ENCODE data around the gene GPR157.
"Not testable (repeated sequence)": the region's sequence is repeated elsewhere in the genome, so short reads cannot be mapped to it uniquely, and the experiment has no call there.

Gene GPR157

DNA sequence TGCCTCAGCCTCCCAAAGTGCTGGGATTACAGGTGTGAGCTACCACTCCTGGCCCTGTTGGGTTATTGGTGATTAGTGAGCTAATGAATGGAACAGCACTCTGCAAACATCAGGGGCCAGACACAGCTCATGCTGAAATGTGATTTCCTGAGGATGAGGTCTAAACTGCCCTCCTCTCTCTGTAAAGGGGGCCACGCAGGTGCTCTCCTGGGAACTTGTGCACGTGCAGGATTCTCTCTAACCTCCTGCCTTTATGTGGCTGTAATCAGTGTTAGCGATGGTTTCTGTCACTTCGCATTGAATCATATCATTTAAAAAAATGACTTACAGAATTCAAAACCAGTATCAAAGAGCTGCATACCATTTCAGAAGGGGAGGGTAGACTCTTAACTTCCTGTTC lies 3.6 kb downstream of the GPR157 start:
- DNase-seq (ENCODE audit: extremely low read depth, low read depth): no peak
- TF ChIP-seq, protein P1, sequence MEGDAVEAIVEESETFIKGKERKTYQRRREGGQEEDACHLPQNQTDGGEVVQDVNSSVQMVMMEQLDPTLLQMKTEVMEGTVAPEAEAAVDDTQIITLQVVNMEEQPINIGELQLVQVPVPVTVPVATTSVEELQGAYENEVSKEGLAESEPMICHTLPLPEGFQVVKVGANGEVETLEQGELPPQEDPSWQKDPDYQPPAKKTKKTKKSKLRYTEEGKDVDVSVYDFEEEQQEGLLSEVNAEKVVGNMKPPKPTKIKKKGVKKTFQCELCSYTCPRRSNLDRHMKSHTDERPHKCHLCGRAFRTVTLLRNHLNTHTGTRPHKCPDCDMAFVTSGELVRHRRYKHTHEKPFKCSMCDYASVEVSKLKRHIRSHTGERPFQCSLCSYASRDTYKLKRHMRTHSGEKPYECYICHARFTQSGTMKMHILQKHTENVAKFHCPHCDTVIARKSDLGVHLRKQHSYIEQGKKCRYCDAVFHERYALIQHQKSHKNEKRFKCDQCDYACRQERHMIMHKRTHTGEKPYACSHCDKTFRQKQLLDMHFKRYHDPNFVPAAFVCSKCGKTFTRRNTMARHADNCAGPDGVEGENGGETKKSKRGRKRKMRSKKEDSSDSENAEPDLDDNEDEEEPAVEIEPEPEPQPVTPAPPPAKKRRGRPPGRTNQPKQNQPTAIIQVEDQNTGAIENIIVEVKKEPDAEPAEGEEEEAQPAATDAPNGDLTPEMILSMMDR (IDR thresholded peaks at IDR 0.05; ENCODE audit: low read depth, low read length, missing control alignments): no peak
- no peak overlapping the region for H3K4me3 ChIP-seq (replicated peaks; ENCODE audit: low read depth, low read length)

DNA sequence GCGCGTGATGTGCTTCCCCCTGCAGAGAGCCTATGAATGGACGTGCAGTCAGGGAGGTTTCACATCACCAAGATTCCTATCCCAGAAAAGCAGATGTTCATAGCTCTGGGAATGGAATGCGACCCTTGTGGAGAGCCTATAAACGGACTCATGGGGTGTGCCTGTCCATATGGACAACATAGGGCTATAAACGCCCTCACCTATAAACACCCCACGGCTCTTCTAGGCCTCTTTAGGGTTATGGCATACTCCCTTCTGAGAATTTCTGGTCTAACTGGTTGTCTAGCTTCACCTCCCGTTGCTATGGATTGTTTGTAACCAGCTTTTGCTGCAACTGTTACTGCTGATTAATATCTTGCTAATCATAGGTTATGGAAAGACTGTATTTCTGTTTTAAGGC lies 4.5 kb downstream of the GPR157 start:
- not testable (repeated sequence) for H3K4me3 ChIP-seq (replicated peaks; ENCODE audit: low read depth, low read length); DNase-seq (ENCODE audit: extremely low read depth, low read depth)

DNA sequence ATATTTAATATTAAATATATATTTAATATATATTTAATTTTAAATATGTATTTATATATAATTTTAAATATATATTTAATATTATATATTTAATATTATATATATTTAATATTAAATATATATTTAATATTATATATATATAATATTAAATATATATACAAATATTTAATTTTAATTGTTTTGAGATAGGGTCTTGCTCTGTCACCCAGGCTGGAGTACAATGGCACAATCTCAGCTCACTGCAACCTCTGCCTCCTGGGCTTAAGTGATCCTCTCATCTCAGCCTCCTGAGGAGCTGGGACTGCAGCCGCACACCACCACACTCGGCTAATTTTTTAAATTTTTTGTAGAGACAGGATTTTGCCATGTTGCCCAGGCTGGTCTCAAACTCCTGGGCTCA lies 5.2 kb downstream of the GPR157 start:
- DNase-seq (ENCODE audit: extremely low read depth, low read depth); H3K4me3 ChIP-seq (replicated peaks; ENCODE audit: low read depth, low read length): not testable (repeated sequence)

DNA sequence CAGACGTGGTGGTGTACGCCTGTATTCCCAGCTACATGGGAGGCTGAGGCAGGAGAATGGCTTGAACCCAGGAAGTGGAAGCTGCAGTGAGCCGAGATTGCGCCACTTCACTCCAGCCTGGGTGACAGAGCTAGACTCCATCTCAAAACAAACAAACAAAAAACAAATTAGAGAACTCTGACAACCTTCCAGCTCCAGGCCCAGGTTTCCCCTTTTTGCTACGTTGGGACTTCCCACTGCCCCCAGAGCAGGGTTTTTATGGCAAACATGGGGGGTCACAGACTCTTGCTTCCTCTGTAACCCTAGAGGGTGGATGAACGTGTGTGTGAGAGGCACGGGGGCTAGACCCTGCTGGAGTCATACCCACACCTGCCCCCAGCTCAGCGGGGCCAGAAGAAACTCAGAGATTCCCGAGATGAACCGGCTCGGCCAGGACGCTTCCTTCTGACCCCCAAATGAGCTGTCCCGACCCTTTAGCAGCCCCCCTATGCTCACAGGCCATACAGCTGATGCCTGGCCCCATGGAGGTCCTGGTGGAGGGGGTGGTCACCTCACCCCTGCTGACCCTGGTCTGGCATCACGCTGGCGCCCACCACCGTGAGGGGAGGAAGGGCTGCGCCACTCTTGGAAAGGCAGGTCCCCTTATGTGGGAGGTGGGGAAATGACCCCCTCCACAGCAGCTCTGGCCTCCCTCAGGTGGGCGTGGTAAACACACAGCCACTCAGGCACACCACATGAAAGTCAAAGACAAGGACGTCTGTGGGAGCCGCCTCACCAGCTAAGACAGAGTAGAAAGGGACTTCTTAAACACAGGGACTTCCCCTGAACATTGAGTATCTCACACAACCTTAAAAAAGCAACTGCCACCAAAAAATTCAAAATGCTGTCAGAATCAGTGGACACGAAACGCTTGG lies 7.1 kb downstream of the GPR157 start:
- DNase-seq (ENCODE audit: extremely low read depth, low read depth): no peak
- TF ChIP-seq, protein P1 (IDR thresholded peaks at IDR 0.05; ENCODE audit: low read depth, low read length, missing control alignments): no peak
- no peak overlapping the region for H3K4me3 ChIP-seq (replicated peaks; ENCODE audit: low read depth, low read length)

DNA sequence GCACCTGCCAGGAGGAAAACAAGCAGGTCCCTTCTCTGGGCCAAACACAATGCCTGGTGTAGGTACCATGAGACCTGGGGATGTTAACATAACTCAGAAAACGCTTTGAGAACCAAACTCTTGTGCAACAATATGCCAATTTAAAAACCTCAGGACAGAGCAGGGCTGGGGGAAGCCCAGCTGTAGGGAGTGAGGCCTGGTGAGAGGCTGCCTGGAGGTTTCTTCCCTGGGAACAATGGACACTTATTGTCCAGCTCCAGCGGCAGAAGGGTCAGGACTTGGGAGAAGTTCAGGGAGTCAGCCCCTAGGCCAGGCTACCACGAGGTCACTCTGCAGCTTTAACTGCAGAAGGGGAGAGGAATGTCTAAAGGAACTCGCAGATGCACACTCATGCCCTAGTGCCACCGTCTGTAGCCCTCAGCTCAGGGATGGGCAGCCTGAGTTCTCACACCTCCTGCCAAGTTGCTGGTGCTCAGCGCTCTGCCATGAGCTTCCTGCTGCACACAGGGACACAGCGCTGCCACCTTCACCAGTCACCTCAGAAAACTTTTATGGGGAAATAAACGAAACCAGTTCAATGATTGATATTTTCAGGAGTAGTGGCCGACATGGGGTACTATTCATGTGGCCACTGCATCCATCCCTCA lies 8.5 kb downstream of the GPR157 start:
- H3K4me3 ChIP-seq (replicated peaks; ENCODE audit: low read depth, low read length): no peak overlapping the region
- TF ChIP-seq, protein P1 (IDR thresholded peaks at IDR 0.05; ENCODE audit: low read depth, low read length, missing control alignments): no peak
- DNase-seq (ENCODE audit: extremely low read depth, low read depth): no peak

DNA sequence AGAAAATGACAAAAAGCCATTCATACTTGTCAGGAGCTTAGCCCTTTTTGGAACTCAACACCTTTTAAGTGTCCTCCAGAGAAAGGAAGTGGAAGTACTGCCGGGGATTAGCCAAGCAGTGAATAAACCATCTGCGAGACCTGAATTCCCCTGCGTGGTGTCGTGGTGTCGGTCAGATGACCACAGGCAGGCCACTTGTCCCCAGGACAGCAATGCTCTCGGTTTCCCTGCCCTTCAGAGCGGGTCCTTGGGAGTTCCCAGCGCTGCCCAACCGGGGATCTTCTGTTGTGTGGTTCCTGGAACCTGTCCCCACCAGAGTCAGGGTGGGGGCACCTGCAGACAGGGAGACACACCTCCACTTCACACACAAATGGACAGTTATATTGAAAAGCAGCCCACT lies 9.2 kb downstream of the GPR157 start:
- no peak overlapping the region for H3K4me3 ChIP-seq (replicated peaks; ENCODE audit: low read depth, low read length)
- TF ChIP-seq, protein P1 (IDR thresholded peaks at IDR 0.05; ENCODE audit: low read depth, low read length, missing control alignments): no peak
- DNase-seq (ENCODE audit: extremely low read depth, low read depth): no peak

DNA sequence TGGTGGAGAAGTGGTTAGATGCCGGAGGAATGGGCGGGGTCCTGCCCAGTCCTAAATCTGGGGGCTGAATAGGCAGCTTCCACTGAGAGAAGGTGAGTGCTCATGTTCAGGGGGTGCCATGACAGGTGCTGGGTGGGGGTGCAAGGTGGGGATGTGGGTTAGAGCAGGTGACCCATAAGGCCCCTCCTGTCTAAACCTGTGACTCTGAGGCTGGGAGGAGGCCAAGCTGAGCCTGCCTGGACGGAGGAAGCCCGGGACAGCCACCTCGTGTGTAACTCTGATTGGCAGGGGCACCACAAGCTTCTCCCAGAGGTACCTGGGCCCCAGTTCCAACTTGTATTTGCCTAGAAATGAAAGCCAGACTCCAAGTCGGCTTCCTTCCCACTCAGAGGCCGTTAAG lies 10.7 kb downstream of the GPR157 start:
- no peak overlapping the region for H3K4me3 ChIP-seq (replicated peaks; ENCODE audit: low read depth, low read length)
- no peak for DNase-seq (ENCODE audit: extremely low read depth, low read depth)
- TF ChIP-seq, protein P1 (IDR thresholded peaks at IDR 0.05; ENCODE audit: low read depth, low read length, missing control alignments): no peak

All from HFF-Myc (cell line).